Activated T-helper 1 cell treated with anti-CD3 and anti-CD28 coated beads, Interleukin-2, amount 50 U/mL, for 16 hours (primary cell): ENCODE data around the gene CCNF.

Experiments
- DNase-seq, 2 donors: peaks; one replicate each; pipeline ENCODE4 v3.0.0-alpha.2; 2020; ENCODE audit warnings: low read depth in 1 of 2, low spot score in 1 of 2

CCNF gene

GRCh38 chr16:2483939-2484897 lies 55.0 kb downstream of the CCNF start:
- DNase-seq, result no peak

GRCh38 chr16:2484898-2485508 lies 55.8 kb downstream of the CCNF start:
- no peak for DNase-seq

GRCh38 chr16:2485811-2486507 lies 56.7 kb downstream of the CCNF start:
- no peak for DNase-seq

- DNase-seq, result peak; percentile 51 to 61
Observed at GRCh38 chr16:2486645-2487516, 57.6 kb downstream of the CCNF start.

GRCh38 chr16:2487517-2487842 lies 58.2 kb downstream of the CCNF start:
- no peak for DNase-seq

- no peak for DNase-seq
Observed at GRCh38 chr16:2487903-2488531, 58.8 kb downstream of the CCNF start.

GRCh38 chr16:2489581-2489980 lies 60.3 kb downstream of the CCNF start:
- no peak for DNase-seq

- DNase-seq, result no peak
Observed at GRCh38 chr16:2490190-2491105, 61.2 kb downstream of the CCNF start.

- no peak for DNase-seq
Observed at GRCh38 chr16:2492292-2492691, 63.0 kb downstream of the CCNF start.

GRCh38 chr16:2493605-2494004 lies 64.4 kb downstream of the CCNF start:
- DNase-seq, result no peak

GRCh38 chr16:2494616-2495015 lies 65.4 kb downstream of the CCNF start:
- DNase-seq, result no peak

GRCh38 chr16:2495041-2495440 lies 65.8 kb downstream of the CCNF start:
- no peak for DNase-seq

GRCh38 chr16:2496223-2497115 lies 67.2 kb downstream of the CCNF start:
- no peak for DNase-seq

- no peak for DNase-seq
Observed at GRCh38 chr16:2497116-2497630, 67.9 kb downstream of the CCNF start.

- DNase-seq, result no peak
Observed at GRCh38 chr16:2497695-2498484, 68.6 kb downstream of the CCNF start.

GRCh38 chr16:2498531-2499253 lies 69.4 kb downstream of the CCNF start:
- no peak for DNase-seq

GRCh38 chr16:2499454-2499853 lies 70.2 kb downstream of the CCNF start:
- no peak for DNase-seq
